Caco-2 (cell line): Measurements from ENCODE around the gene KPNA6. TPM values are rescaled to one million over a fixed set of nuclear protein-coding genes. Genes with fewer than 3 reads are reported as not detected.
"Not testable (repeated sequence)": the region's sequence is repeated elsewhere in the genome, so short reads cannot be mapped to it uniquely, and the experiment has no call there.

ENCODE experiments used
- BruUV-seq: library from RNA; stranded (reverse); fragments of 400-500 nt; replicated peaks from 2 replicates; lab custom pipeline; 2021; lab: Mats Ljungman, UMichigan
- CTCF ChIA-PET: fragments of 300-600 bp; sonication (Branson Sonifier 250); formaldehyde crosslinking; loops from one replicate; lab custom pipeline; 2022; ENCODE audit warnings: antibody characterized with exemption; lab: Charles Lee
- POLR2A ChIA-PET: fragments of 300-600 bp; sonication (Branson Sonifier 250); formaldehyde crosslinking; loops from one replicate; lab custom pipeline; 2022; ENCODE audit warnings: antibody characterized with exemption; lab: Charles Lee
- DNase-seq, 2 experiments: peaks; one replicate each; pipeline versions ENCODE4 v3.0.0 to v3.0.0-alpha.2; 2020 to 2022
- H3K27me3 ChIP-seq: replicated peaks from 2 replicates; pipeline ENCODE4 v1.6.0; 2011; ENCODE audit warnings: low read length; ENCODE audit not compliant: control insufficient read depth, insufficient read depth
- H3K36me3 ChIP-seq: 2 replicates; pipeline ENCODE4 v1.5.1; 2011; ENCODE audit warnings: low read length; ENCODE audit not compliant: control insufficient read depth, insufficient read depth
- H3K4me1 ChIP-seq: fragments of 250-450 bp; sonication (Bioruptor Pico); 2 replicates; pipeline ENCODE4 v1.5.1; 2020; ENCODE audit warnings: mild to moderate bottlenecking
- H3K4me3 ChIP-seq: 2 replicates; pipeline ENCODE4 v1.5.1; 2011; ENCODE audit warnings: low read depth, mild to moderate bottlenecking, control low read depth, low read length
- H3K9me3 ChIP-seq: fragments of 250-450 bp; sonication (Bioruptor Pico); 2 replicates; pipeline ENCODE4 v1.5.1; 2020; ENCODE audit warnings: mild to moderate bottlenecking, moderate library complexity
- H3K27ac Mint-ChIP-seq: one replicate; pipeline ENCODE4 v1.8.0; 2022; ENCODE audit warnings: mixed read lengths; ENCODE audit not compliant: unreplicated experiment
- H3K27me3 Mint-ChIP-seq: one replicate; pipeline ENCODE4 v1.8.0; 2022; ENCODE audit warnings: mixed read lengths; ENCODE audit not compliant: insufficient read depth, unreplicated experiment
- H3K36me3 Mint-ChIP-seq: one replicate; pipeline ENCODE4 v1.8.0; 2022; ENCODE audit warnings: mild to moderate bottlenecking, mixed read lengths; ENCODE audit not compliant: insufficient read depth, unreplicated experiment
- H3K4me1 Mint-ChIP-seq: one replicate; pipeline ENCODE4 v1.8.0; 2022; ENCODE audit warnings: low read depth, mixed read lengths; ENCODE audit not compliant: unreplicated experiment
- H3K4me3 Mint-ChIP-seq: one replicate; pipeline ENCODE4 v1.8.0; 2022; ENCODE audit warnings: mild to moderate bottlenecking, moderate library complexity, mixed read lengths; ENCODE audit not compliant: unreplicated experiment
- H3K9me3 Mint-ChIP-seq: one replicate; pipeline ENCODE4 v1.8.0; 2022; ENCODE audit warnings: mixed read lengths; ENCODE audit not compliant: unreplicated experiment
- intact Hi-C: fragments of 100-400 bp; cut with micrococcal nuclease; formaldehyde crosslinking; loops from one replicate; pipeline ENCODE4 v1.10.0; 2022; ENCODE audit not compliant: unreplicated experiment
- total RNA-seq: library from RNA; stranded (reverse); gene quantifications from 2 replicates; pipeline ENCODE4 v1.2.3, GENCODE V29; 2022
- TF ChIP-seq, protein P1 (sequence below), 2 experiments: fragments of 200-600 bp in 1 of 2; IDR thresholded peaks; 1 replicate in 1 of 2; 2 replicates in 1 of 2; pipeline versions ENCODE4 v1.5.1 to v1.8.0; 2011 to 2022; ENCODE audit warnings: antibody characterized with exemption in 1 of 2, control low read depth in 1 of 2, inconsistent platforms in 1 of 2, low read depth in 1 of 2, low read length in 1 of 2, mild to moderate bottlenecking in 1 of 2, moderate library complexity in 1 of 2; ENCODE audit not compliant: insufficient read depth in 1 of 2, severe bottlenecking in 1 of 2, unreplicated experiment in 1 of 2

The KPNA6 gene
- total RNA-seq, 1 experiment from 2014 or later = 52.8 TPM

DNA sequence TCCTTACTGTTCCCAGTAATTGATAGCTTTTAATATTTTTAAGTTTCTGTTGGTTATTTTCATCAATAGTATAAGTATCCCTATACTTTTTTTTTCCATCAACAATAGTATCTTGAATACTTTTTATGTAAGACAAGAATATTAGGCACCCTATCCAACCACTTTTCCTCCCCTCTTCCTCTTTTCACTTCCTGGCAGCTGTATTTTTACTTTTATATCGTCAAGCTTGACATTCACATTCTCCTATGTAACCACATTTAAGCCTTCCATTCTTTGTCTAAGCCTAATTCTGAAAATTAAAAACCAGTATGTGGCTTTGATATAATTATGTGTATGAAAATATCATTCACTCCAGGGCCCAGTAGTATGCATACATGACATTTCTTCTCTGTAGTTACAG lies 25.8 kb upstream of the KPNA6 start:
- CTCF ChIA-PET = no interaction called here
- Histone ChIP-seq H3K9me3 (no peaks in the 10 kb centered on the region), H3K4me3 (no peak overlapping the region), H3K36me3 (no peaks in the 10 kb centered on the region), H3K4me1 (no peaks in the 10 kb centered on the region), H3K27me3 (no peaks in the 10 kb centered on the region)
- Mint-ChIP-seq H3K27ac (no peak overlapping the region), H3K9me3 (no peaks in the 10 kb centered on the region), H3K27me3 (no peaks in the 10 kb centered on the region), H3K4me1 (no peaks in the 10 kb centered on the region), H3K4me3 (no peak overlapping the region), H3K36me3 (peaks cover 6% of the 10 kb centered on the region)
- no TSS peak for BruUV-seq
- TF ChIP-seq, protein P1, sequence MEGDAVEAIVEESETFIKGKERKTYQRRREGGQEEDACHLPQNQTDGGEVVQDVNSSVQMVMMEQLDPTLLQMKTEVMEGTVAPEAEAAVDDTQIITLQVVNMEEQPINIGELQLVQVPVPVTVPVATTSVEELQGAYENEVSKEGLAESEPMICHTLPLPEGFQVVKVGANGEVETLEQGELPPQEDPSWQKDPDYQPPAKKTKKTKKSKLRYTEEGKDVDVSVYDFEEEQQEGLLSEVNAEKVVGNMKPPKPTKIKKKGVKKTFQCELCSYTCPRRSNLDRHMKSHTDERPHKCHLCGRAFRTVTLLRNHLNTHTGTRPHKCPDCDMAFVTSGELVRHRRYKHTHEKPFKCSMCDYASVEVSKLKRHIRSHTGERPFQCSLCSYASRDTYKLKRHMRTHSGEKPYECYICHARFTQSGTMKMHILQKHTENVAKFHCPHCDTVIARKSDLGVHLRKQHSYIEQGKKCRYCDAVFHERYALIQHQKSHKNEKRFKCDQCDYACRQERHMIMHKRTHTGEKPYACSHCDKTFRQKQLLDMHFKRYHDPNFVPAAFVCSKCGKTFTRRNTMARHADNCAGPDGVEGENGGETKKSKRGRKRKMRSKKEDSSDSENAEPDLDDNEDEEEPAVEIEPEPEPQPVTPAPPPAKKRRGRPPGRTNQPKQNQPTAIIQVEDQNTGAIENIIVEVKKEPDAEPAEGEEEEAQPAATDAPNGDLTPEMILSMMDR (IDR thresholded peaks at IDR 0.05; ENCODE audit: insufficient read depth in 1 of 2, low read depth in 1 of 2, low read length in 1 of 2, severe bottlenecking in 1 of 2, unreplicated experiment in 1 of 2) = no peak
- intact Hi-C loops = no loop called here
- no peak for DNase-seq
- POLR2A ChIA-PET = no interaction called here

DNA sequence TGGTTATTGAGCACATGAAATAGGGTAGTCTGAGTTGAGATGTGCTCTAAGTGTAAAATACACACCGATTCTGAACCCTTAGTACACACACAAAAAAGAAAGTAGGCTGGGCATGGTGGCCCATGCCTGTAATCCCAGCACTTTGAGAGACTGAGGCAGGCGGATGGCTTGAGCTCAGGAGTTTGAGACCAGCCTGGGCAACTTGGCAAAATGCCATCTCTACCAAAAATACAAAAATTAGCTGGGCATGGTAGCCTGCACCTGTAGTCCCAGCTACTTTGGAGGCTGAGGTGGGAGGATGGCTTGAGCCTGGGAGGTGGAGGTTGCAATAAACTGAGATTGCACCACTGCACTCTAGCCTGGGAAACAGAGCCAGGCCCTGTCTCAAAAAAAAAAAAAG lies 21.5 kb upstream of the KPNA6 start:
- H3K4me3 ChIP-seq, BruUV-seq, H3K27ac Mint-ChIP-seq, H3K4me1 Mint-ChIP-seq, H3K9me3 ChIP-seq, H3K36me3 ChIP-seq, H3K4me3 Mint-ChIP-seq, H3K27me3 ChIP-seq, POLR2A ChIA-PET, CTCF ChIA-PET, H3K36me3 Mint-ChIP-seq, H3K4me1 ChIP-seq, DNase-seq, H3K9me3 Mint-ChIP-seq, H3K27me3 Mint-ChIP-seq, intact Hi-C loops: not testable (repeated sequence)

DNA sequence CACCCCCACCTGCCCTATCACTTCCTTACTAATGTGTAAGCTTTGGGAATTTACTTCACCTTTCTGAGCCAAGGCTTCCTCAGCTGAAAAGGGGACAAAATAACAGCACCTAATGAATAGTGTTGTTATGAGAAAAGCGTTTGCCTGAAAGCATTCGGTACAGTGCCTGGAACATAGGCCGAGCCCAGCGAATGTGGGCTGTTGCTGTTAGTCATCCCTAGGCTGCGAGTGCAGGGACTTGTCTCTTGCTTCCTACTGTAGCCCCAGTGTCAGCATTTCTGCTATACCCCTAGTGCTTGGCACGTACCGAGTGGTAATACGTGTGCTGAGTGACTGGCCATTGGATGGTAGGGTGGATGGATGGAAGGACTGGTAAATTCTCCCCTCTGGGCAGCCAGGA lies 16.7 kb upstream of the KPNA6 start:
- no peak overlapping the region for H3K4me3 ChIP-seq
- no peaks in the 10 kb centered on the region for H3K9me3 ChIP-seq
- no peaks in the 10 kb centered on the region for H3K36me3 ChIP-seq
- TF ChIP-seq, protein P1 (IDR thresholded peaks at IDR 0.05; ENCODE audit: insufficient read depth in 1 of 2, low read depth in 1 of 2, low read length in 1 of 2, severe bottlenecking in 1 of 2, unreplicated experiment in 1 of 2) = no peak
- no peaks in the 10 kb centered on the region for H3K27me3 ChIP-seq
- ChIA-PET CTCF (no interaction called here), POLR2A (no interaction called here)
- Mint-ChIP-seq H3K9me3 (no peaks in the 10 kb centered on the region), H3K36me3 (no peaks in the 10 kb centered on the region), H3K27me3 (no peaks in the 10 kb centered on the region), H3K4me1 (no peaks in the 10 kb centered on the region), H3K27ac (no peak overlapping the region), H3K4me3 (no peak overlapping the region)
- intact Hi-C loops = no loop called here
- DNase-seq = no peak
- H3K4me1 ChIP-seq = no peaks in the 10 kb centered on the region
- BruUV-seq = no TSS peak

DNA sequence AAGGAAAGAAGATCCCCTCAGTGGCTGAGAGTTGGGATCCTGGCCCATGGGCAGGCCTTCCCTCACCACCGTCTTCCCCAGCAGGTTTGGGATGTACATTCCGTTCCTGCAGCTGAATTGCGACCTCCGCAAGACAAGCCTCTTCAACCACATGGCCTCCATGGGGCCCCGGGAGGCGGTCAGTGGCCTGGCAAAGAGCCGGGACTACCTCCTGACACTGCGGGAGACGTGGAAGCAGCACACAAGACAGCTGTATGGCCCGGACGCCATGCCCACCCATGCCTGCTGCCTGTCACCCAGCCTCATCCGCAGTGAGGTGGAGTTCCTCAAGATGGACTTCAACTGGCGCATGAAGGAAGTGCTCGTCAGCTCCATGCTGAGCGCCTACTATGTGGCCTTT lies 16.3 kb upstream of the KPNA6 start:
- no peaks in the 10 kb centered on the region for H3K27me3 ChIP-seq
- no peak overlapping the region for H3K27ac Mint-ChIP-seq
- intact Hi-C loops = no loop called here
- no peaks in the 10 kb centered on the region for H3K9me3 Mint-ChIP-seq
- H3K36me3 Mint-ChIP-seq = no peaks in the 10 kb centered on the region
- H3K4me3 Mint-ChIP-seq = no peak overlapping the region
- POLR2A ChIA-PET = no interaction called here
- H3K4me3 ChIP-seq = no peak overlapping the region
- BruUV-seq = no TSS peak
- CTCF ChIA-PET = no interaction called here
- TF ChIP-seq, protein P1 (IDR thresholded peaks at IDR 0.05; ENCODE audit: insufficient read depth in 1 of 2, low read depth in 1 of 2, low read length in 1 of 2, severe bottlenecking in 1 of 2, unreplicated experiment in 1 of 2) = no peak
- no peaks in the 10 kb centered on the region for H3K4me1 ChIP-seq
- DNase-seq = no peak
- no peaks in the 10 kb centered on the region for H3K9me3 ChIP-seq
- H3K4me1 Mint-ChIP-seq = no peaks in the 10 kb centered on the region
- no peaks in the 10 kb centered on the region for H3K27me3 Mint-ChIP-seq
- no peaks in the 10 kb centered on the region for H3K36me3 ChIP-seq
